Ovary (tissue), 9 donors: Measurements from ENCODE around the gene DST. TPM values are rescaled to one million over a fixed set of nuclear protein-coding genes. Genes with fewer than 3 reads are reported as not detected.

Experiments
- DNase-seq, 5 donors: peaks; one replicate each; pipeline ENCODE4 v3.0.0-alpha.2; 2019 to 2020
- H3K27ac ChIP-seq, 2 donors: fragments of 200-600 bp; one replicate each; pipeline versions ENCODE4 v1.5.1 to v1.8.0; 2019 to 2022
- H3K27me3 ChIP-seq: fragments of 200-600 bp; one replicate; pipeline ENCODE4 v1.8.0; 2022
- H3K36me3 ChIP-seq: fragments of 200-600 bp; sonication (generic); one replicate; pipeline ENCODE4 v1.5.1; 2019
- H3K4me1 ChIP-seq: one replicate; pipeline ENCODE4 v1.8.1; 2013; ENCODE audit warnings: mild to moderate bottlenecking, moderate library complexity; ENCODE audit not compliant: insufficient read depth
- H3K4me3 ChIP-seq: fragments of 200-600 bp; sonication (generic); one replicate; pipeline ENCODE4 v1.5.1; 2017
- H3K9me3 ChIP-seq, 2 donors: fragments of 200-600 bp in 1 of 2; sonication (generic) in 1 of 2; one replicate each; pipeline versions ENCODE4 v1.5.1 to v1.8.1; 2013 to 2019; ENCODE audit warnings: mild to moderate bottlenecking in 1 of 2, moderate library complexity in 1 of 2
- CTCF ChIP-seq, 3 donors: fragments of 450-650 bp in 2 of 3; fragments of 200-600 bp in 1 of 3; IDR thresholded peaks; one replicate each; pipeline versions ENCODE4 v1.5.1 to v1.8.0; 2016 to 2022; ENCODE audit warnings: antibody characterized with exemption in 3 of 3, mild to moderate bottlenecking in 1 of 3
- EP300 ChIP-seq: sonication (generic); formaldehyde crosslinking; IDR thresholded peaks from one replicate; pipeline ENCODE4 v1.6.1; 2017; ENCODE audit warnings: antibody characterized with exemption
- POLR2A ChIP-seq: fragments of 450-650 bp; IDR thresholded peaks from one replicate; pipeline ENCODE4 v1.6.1; 2017; ENCODE audit warnings: antibody characterized with exemption, mild to moderate bottlenecking, moderate library complexity
- WGBS, 3 donors: extraction: QIAGEN DNeasy Blood & Tissue Kit in 1 of 3; methylation state at CpG; one replicate each; pipeline versions ENCODE4 v1.1.5 to v1.1.7; 2013 to 2017; 5-methylcytosine and 5-hydroxymethylcytosine counted together
- intact Hi-C, 4 donors: fragments of 100-400 bp; cut with DNase I; formaldehyde crosslinking; loops; one replicate each; pipeline versions ENCODE4 v1.11.0 to v1.15.1; 2022 to 2023
- polyA plus RNA-seq, 2 donors: library from polyadenylated mRNA; stranded (reverse); fragments of 200-250 nt in 1 of 2; fragments of 350-450 nt in 1 of 2; fragmentation: Illumina TruSeq in 1 of 2; extraction: RNeasy Lipid Tissue Mini Kit (QIAGEN cat#74804) in 1 of 2; gene quantifications; one replicate each; pipeline ENCODE4 v1.2.3, GENCODE V29; 2013 to 2014
- total RNA-seq, 7 donors: library from RNA; depleted of rRNA in 2 of 7; stranded (reverse); fragments of >200 nt in 2 of 7; fragmentation: NEBNext Ultra II Directional in 3 of 7; extraction: Animal tissue kit (Norgen Biotek cat#: 25700) in 3 of 7; gene quantifications; one replicate each; pipeline versions ENCODE4 v1.1.0 to v1.2.4, GENCODE V29; 2016 to 2023
- donor health status: DM: no; HTN: no; CAD: no; lungs with moderate emphysema.
- donor health status: DM: no; HTN: no; CAD: no.
- donor health status: Bipolar disorder and iron deficiency.
- donor health status: DM: yes; HTN: yes; CAD: no.
- donor health status: DM: no; HTN: no; CAD: no.
- donor health status: DM: yes; HTN: yes; CAD: no.

Gene DST
- total and polyA plus RNA-seq, 9 donors = 124 to 290 (median 174) TPM

GRCh38 chr6:56480654-56481337, 161.9 kb downstream of the DST start:
- 84 to 89% (median 88%) methylated on average over 4 of the region's 4 CpGs for WGBS, 3 donors
- DNase-seq = no peak
- Histone ChIP-seq H3K27ac (no peak overlapping the region), H3K4me1 (peaks cover 2% of the 10 kb centered on the region), H3K36me3 (no peaks in the 10 kb centered on the region), H3K4me3 (no peak overlapping the region), H3K9me3 (no peaks in the 10 kb centered on the region), H3K27me3 (no peaks in the 10 kb centered on the region)
- intact Hi-C loops = no loop called here
- TF ChIP-seq CTCF (IDR thresholded peaks at IDR 0.05) (no peak), POLR2A (no peak), EP300 (no peak)

GRCh38 chr6:56480246-56480645, 162.4 kb downstream of the DST start:
- no peaks in the 10 kb centered on the region for H3K27me3 ChIP-seq
- DNase-seq = no peak
- H3K4me1 ChIP-seq = peaks cover 3% of the 10 kb centered on the region
- TF ChIP-seq POLR2A (no peak), EP300 (no peak), CTCF (IDR thresholded peaks at IDR 0.05) (no peak)
- no peak overlapping the region for H3K4me3 ChIP-seq
- no peaks in the 10 kb centered on the region for H3K9me3 ChIP-seq
- no peak overlapping the region for H3K27ac ChIP-seq
- H3K36me3 ChIP-seq = no peaks in the 10 kb centered on the region
- intact Hi-C loops = no loop called here

- WGBS, 3 donors = 96 to 98% (median 96%) methylated on average over 3 of the region's 3 CpGs
- Histone ChIP-seq H3K27ac (no peak overlapping the region), H3K36me3 (no peaks in the 10 kb centered on the region), H3K4me3 (no peak overlapping the region), H3K27me3 (no peaks in the 10 kb centered on the region), H3K4me1 (peaks cover 3% of the 10 kb centered on the region), H3K9me3 (no peaks in the 10 kb centered on the region)
- DNase-seq = no peak
- no peak for TF ChIP-seq CTCF (IDR thresholded peaks at IDR 0.05)
- no peak for TF ChIP-seq POLR2A
- no peak for TF ChIP-seq EP300
- intact Hi-C loops = no loop called here
These were observed 163.3 kb downstream of the DST start for GRCh38 chr6:56479381-56479780.

GRCh38 chr6:56478202-56478601, 164.5 kb downstream of the DST start:
- H3K36me3 ChIP-seq = no peaks in the 10 kb centered on the region
- H3K4me3 ChIP-seq = no peak overlapping the region
- 96 to 100% (median 97%) methylated on average over 1 of the region's 1 CpG for WGBS, 3 donors
- H3K4me1 ChIP-seq = peaks cover 3% of the 10 kb centered on the region
- H3K27ac ChIP-seq = no peak overlapping the region
- intact Hi-C loops = no loop called here
- H3K9me3 ChIP-seq = no peaks in the 10 kb centered on the region
- no peak for DNase-seq
- H3K27me3 ChIP-seq = no peaks in the 10 kb centered on the region
- TF ChIP-seq POLR2A (no peak), EP300 (no peak), CTCF (IDR thresholded peaks at IDR 0.05) (no peak)
